Adrenal gland (tissue), 5 donors: ENCODE data around the gene UNC5C.

Experiments
- POLR2A ChIP-seq, 2 donors: fragments of 450-650 bp; IDR thresholded peaks; one replicate each; pipeline ENCODE4 v1.6.1; 2017; ENCODE audit warnings: antibody characterized with exemption in 2 of 2, mild to moderate bottlenecking in 2 of 2, moderate library complexity in 1 of 2
- TF ChIP-seq, protein P1 (sequence below), 6 experiments: fragments of 450-650 bp in 4 of 6; fragments of 200-600 bp in 2 of 6; sonication (generic) in 1 of 6; IDR thresholded peaks; 1 replicate in 5 of 6; 2 replicates in 1 of 6; pipeline versions ENCODE4 v1.5.1 to v1.8.0; 2016 to 2021; ENCODE audit warnings: antibody characterized with exemption in 6 of 6, mild to moderate bottlenecking in 2 of 6, moderate library complexity in 1 of 6
- donor health status: DM: no; HTN: no; CAD: no.

DNA sequence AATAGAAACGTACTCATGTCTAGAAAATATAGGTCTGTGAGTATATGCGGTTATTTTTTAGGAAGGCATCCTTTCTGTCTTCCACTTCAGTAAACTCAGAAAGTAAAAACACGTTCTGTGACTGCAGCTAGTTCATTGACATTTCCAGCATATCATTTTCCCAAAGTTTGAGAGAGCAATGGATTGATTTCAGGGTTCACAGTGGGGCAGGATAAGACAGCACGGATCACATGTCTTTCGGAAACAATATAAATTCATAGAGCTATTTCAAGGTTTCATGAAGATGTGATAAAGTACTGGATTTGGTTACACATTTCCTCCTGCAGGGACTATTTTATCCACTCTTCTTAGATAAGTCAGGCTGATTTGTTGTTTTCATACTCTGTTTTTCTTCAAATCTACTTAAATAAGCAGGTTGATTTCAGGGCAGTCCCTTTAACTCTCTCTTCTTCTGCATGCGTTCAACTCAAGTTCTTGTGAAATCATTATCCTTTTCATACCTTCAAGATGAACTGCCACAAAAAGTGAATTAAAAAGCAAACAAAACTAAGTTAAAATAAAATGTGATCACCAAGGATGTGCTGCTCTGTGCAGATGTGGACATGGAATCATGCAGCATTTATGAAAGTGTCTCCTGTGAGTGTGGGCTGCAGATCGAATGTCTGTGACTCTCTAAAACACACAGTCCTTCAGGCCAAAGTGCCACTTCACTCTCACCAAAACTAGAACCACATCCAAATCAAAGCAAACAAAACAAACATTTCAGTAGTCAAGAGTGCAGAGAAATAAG, 187.7 kb downstream of the UNC5C start:
- TF ChIP-seq, protein P1, sequence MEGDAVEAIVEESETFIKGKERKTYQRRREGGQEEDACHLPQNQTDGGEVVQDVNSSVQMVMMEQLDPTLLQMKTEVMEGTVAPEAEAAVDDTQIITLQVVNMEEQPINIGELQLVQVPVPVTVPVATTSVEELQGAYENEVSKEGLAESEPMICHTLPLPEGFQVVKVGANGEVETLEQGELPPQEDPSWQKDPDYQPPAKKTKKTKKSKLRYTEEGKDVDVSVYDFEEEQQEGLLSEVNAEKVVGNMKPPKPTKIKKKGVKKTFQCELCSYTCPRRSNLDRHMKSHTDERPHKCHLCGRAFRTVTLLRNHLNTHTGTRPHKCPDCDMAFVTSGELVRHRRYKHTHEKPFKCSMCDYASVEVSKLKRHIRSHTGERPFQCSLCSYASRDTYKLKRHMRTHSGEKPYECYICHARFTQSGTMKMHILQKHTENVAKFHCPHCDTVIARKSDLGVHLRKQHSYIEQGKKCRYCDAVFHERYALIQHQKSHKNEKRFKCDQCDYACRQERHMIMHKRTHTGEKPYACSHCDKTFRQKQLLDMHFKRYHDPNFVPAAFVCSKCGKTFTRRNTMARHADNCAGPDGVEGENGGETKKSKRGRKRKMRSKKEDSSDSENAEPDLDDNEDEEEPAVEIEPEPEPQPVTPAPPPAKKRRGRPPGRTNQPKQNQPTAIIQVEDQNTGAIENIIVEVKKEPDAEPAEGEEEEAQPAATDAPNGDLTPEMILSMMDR (IDR thresholded peaks at IDR 0.05): no peak
- TF ChIP-seq POLR2A (IDR thresholded peaks at IDR 0.05): no peak
